ENCODE measurements around the gene NXPH4. TPM values are rescaled to one million over a fixed set of nuclear protein-coding genes. Genes with fewer than 3 reads are reported as not detected.

Gene NXPH4
- total RNA-seq, 2 experiments from 2014 or later: 0.41 to 0.45 TPM

DNA sequence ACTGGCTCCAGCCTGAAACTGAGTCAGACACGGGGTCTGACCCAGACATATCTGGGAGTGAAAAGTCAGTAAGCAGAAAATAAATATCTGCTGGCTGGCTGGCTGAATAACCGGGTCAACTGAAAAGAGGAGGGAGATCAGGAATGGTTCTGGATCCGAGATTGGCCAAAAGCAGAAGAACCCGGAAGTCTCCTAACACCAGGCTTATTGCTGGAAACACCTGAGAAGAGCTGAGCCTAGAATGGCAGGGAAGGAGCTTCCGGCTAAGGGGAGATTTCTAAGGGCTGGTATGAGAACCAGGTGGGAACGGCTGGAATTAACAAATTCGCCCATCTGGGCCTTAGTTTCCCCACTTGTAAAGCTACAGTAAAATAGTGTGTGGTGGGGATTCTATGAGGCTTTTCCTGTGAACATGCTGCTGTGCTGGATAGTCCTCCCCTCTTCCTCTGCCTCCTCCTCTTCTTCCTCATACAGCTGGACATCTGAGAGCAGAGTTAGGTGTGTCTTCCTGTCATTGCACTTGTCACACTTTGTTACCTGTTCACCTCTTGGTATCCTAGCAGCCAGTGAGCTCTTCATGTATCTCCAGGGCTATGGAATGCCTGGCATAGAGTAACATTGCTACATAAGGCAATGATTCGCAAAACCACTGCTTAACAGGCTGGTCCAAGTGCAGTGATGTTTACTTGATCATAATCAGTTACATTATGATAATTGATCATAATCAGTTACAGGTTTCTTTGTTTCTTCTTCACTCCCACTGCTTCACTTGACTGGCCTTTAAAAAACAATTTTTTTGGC is 10.9 kb downstream of the NXPH4 start:
- ChIA-PET CTCF (interaction anchor here (2.1 to 13.6 kb wide), 4 partner anchors 11 to 232 kb away, joined by 6 to 431 read pairs (median 112); partner anchors contain the start of genes GLI1 and NXPH4), POLR2A (interaction anchor here (0.6 to 12.7 kb wide), 5 partner anchors 10 to 134 kb away, joined by 3 to 238 read pairs (median 3); a partner anchor contains a TSS)
- peaks cover 41% of the 10 kb centered on the region for H3K27me3 Mint-ChIP-seq
- peaks cover 32% of the 10 kb centered on the region for H3K36me3 Mint-ChIP-seq (ENCODE audit: low read depth)
- ATAC-seq (no peak), DNase-seq (no peak)
- intact Hi-C loops (cut with micrococcal nuclease): no loop called here
- TF ChIP-seq, protein P1, sequence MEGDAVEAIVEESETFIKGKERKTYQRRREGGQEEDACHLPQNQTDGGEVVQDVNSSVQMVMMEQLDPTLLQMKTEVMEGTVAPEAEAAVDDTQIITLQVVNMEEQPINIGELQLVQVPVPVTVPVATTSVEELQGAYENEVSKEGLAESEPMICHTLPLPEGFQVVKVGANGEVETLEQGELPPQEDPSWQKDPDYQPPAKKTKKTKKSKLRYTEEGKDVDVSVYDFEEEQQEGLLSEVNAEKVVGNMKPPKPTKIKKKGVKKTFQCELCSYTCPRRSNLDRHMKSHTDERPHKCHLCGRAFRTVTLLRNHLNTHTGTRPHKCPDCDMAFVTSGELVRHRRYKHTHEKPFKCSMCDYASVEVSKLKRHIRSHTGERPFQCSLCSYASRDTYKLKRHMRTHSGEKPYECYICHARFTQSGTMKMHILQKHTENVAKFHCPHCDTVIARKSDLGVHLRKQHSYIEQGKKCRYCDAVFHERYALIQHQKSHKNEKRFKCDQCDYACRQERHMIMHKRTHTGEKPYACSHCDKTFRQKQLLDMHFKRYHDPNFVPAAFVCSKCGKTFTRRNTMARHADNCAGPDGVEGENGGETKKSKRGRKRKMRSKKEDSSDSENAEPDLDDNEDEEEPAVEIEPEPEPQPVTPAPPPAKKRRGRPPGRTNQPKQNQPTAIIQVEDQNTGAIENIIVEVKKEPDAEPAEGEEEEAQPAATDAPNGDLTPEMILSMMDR (IDR thresholded peaks at IDR 0.05): no peak
- H3K4me1 Mint-ChIP-seq (ENCODE audit: low read depth): peaks cover 68% of the 10 kb centered on the region
- no peaks in the 10 kb centered on the region for H3K9me3 Mint-ChIP-seq
- peak overlapping the region; percentile 35 for H3K4me3 Mint-ChIP-seq
- no peak overlapping the region for H3K27ac Mint-ChIP-seq

DNA sequence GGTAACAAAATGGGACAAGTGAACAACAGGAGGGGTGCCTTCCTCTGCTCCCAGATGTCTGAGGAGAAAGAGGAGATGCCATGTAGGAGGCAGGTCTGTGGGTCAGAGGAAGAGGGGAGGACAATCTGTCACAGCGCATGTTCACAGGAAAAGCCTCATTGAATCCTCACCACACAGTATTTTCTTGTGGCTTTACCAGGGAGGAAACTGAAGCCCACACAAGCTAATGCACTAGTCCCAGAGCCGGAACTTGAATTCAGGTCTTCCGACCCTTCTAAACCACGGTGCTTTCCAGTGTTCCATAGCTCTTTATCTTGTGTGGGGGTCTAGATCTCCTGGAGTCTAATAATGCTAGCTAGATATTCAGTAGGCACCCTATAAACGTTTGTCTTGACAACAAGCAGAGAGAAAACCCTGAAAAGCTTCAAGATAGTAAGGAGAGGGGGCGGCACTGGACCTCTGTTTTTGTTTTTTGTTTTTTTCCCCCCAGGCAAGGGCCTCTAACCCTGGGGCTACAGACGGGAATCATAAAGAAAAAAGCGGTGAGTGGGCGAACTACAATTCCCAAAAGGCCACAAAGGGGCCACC is 12.5 kb downstream of the NXPH4 start:
- TF ChIP-seq, protein P1 (IDR thresholded peaks at IDR 0.05): no peak
- DNase-seq (no peak), ATAC-seq (peak; percentile 24)
- ChIA-PET CTCF (interaction anchor here (0.8 to 13.6 kb wide), 8 partner anchors 12 to 229 kb away, joined by 3 to 431 read pairs (median 6); partner anchors contain the start of gene NXPH4), POLR2A (interaction anchor here (0.9 to 12.7 kb wide), 8 partner anchors 9 to 291 kb away, joined by 3 to 238 read pairs (median 6); partner anchors contain the start of genes DDIT3 and STAC3)
- Mint-ChIP-seq H3K9me3 (no peaks in the 10 kb centered on the region), H3K27me3 (peaks cover 28% of the 10 kb centered on the region), H3K4me3 (peak overlapping the region; percentile 100), H3K4me1 (ENCODE audit: low read depth) (peaks cover 68% of the 10 kb centered on the region), H3K36me3 (ENCODE audit: low read depth) (peaks cover 49% of the 10 kb centered on the region), H3K27ac (peak overlapping the region; percentile 99)
- intact Hi-C loops (cut with micrococcal nuclease): no loop called here

DNA sequence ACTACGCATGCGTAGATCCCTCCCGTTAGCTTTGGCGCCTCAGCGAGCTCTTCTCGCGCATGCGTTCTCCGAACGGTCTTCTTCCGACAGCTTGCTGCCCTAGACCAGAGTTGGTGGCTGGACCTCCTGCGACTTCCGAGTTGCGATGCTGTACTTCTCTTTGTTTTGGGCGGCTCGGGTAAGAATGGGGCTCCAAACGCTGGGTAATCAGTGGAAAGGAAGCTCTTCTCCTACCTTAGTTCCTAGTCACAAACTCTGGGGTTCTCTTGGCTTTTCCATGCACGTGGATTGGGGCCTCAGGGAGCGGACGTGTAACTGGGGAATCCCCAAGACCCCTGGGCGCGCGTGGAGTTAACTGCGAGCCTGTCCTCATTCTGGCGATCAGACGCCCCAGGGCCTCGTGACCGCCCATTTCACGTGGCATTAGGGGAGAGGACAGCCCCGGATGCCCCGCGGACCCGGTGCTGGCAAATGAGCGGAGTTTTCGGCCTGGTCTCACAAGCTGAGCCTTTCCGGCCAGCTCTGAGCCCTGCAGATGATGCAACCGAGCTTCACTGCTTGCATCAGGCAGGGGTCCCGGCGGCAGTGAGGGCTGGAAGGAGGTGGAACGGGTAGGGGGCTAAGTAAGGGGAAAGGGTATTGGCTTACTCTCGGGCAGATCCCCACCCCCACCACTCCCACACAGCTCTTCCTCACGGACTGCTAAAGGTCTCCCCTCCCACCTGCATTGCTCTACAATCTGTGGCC is 13.2 kb downstream of the NXPH4 start, which contains the start of gene SHMT2:
SHMT2 (plus strand) TSS at position 78 of the 747 bp plus-strand sequence; CDS start at position 146, 68 bp downstream.
- CTCF ChIA-PET: interaction anchor here (0.8 to 13.6 kb wide), 9 partner anchors 11 to 229 kb away, joined by 3 to 431 read pairs (median 6); partner anchors contain the start of gene NXPH4
- Mint-ChIP-seq H3K4me3 (peak within 1 kb of the TSS; percentile 100), H3K9me3 (no peaks in the 10 kb centered on the region), H3K27me3 (peaks cover 22% of the 10 kb centered on the region), H3K27ac (peak within 1 kb of the TSS; percentile 99), H3K36me3 (ENCODE audit: low read depth) (peaks cover 55% of the 10 kb centered on the region), H3K4me1 (ENCODE audit: low read depth) (peaks cover 74% of the 10 kb centered on the region)
- DNase-seq (peak; percentile 97), ATAC-seq (peak; percentile 68)
- TF ChIP-seq, protein P1 (IDR thresholded peaks at IDR 0.05): no peak
- POLR2A ChIA-PET: interaction anchor here (0.9 to 12.7 kb wide), 10 partner anchors 8 to 291 kb away, joined by 3 to 238 read pairs (median 4); partner anchors contain the start of genes DDIT3, STAC3 and STAT6
- intact Hi-C loops (cut with micrococcal nuclease): no loop called here

DNA sequence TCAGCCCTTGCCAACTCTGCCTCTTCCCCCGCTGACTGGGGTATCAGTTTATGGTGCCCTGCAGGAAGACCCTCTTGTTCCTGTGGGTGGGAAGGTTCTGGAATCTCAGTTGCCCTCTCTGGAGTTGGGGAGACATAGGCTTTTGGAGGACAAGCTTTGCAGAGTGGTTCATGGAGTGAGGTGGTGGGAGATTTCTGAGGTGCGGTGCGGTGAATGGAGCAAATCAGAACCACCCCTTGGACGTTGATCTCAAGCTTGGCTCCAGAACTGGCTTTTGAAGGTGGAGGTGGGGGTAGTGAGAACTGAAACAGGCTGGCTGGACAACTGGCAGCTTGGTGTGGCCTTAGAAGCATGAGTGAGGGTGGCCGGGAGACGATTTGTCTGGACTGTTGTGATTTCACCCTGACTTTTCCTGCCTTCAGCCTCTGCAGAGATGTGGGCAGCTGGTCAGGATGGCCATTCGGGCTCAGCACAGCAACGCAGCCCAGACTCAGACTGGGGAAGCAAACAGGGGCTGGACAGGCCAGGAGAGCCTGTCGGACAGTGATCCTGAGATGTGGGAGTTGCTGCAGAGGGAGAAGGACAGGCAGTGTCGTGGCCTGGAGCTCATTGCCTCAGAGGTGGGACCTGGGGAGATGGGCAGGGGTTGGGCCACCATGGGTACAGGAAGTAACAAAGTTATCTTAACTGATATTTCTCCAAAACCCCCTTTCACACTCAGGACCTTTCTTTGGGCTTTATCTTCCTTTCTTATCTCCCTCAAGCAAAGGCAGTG is 14.0 kb downstream of the NXPH4 start:
- intact Hi-C loops (cut with micrococcal nuclease): no loop called here
- H3K27ac Mint-ChIP-seq: peak overlapping the region; percentile 99
- TF ChIP-seq, protein P1 (IDR thresholded peaks at IDR 0.05): no peak
- DNase-seq (no peak), ATAC-seq (no peak)
- ChIA-PET POLR2A (interaction anchor here (0.9 to 12.7 kb wide), 8 partner anchors 7 to 290 kb away, joined by 4 to 238 read pairs (median 6); partner anchors contain the start of genes DDIT3, STAC3 and STAT6), CTCF (interaction anchor here (1.4 to 13.6 kb wide), 5 partner anchors 10 to 228 kb away, joined by 4 to 431 read pairs (median 9); partner anchors contain the start of gene NXPH4)
- peaks cover 69% of the 10 kb centered on the region for H3K4me1 Mint-ChIP-seq (ENCODE audit: low read depth)
- H3K27me3 Mint-ChIP-seq: peaks cover 17% of the 10 kb centered on the region
- H3K9me3 Mint-ChIP-seq: no peaks in the 10 kb centered on the region
- peak overlapping the region; percentile 100 for H3K4me3 Mint-ChIP-seq
- peaks cover 56% of the 10 kb centered on the region for H3K36me3 Mint-ChIP-seq (ENCODE audit: low read depth)

Measured in activated CD8-positive, alpha-beta T cell treated with anti-CD3 and anti-CD28 coated beads for 36 hours (primary cell).